HG03457 (cell line): ENCODE measurements around the gene XPOT.

Experiments
- ATAC-seq: cut with Tn5 transposase; IDR thresholded peaks from one replicate; pipeline ENCODE4 v1.9.1; 2021; ENCODE audit warnings: moderate number of reproducible peaks; ENCODE audit not compliant: unreplicated experiment

XPOT gene

DNA sequence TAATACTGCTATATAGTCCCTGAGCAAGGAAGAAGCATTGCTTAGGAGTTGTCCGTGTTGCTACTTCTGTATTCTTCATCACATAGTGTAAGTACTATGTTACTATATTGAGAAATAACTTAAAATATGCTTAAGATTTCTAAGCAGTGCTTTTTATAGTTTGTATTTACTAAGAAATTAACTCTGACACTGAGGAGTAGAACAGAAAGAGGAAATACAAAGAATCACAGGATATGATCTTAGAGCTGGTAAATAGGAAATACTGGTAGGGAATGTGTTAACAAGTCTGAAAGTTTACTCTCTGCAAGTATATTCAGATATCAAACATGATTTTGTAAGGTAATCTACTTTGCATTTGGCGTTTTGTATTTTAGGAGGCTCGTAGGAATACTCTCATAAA, 15.5 kb downstream of the XPOT start:
- ATAC-seq, result no peak

DNA sequence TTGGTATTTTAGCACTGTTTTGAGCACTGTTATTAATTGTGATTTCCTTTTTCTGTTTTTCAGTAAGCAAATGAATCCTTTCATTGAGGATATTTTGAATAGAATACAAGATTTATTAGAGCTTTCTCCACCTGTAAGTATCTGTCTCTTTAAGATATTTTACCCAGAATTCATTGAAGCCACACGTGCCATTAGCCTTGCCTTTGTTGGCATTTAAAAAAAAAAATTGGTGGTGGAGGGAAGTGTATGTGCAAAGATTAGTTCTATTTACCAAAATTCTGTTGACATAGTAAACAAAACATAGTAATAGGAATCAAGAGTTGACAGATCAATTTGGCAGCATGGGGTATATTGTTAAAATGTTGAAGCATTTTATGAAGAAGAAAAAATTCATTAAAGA, 23.8 kb downstream of the XPOT start:
- ATAC-seq, result no peak

DNA sequence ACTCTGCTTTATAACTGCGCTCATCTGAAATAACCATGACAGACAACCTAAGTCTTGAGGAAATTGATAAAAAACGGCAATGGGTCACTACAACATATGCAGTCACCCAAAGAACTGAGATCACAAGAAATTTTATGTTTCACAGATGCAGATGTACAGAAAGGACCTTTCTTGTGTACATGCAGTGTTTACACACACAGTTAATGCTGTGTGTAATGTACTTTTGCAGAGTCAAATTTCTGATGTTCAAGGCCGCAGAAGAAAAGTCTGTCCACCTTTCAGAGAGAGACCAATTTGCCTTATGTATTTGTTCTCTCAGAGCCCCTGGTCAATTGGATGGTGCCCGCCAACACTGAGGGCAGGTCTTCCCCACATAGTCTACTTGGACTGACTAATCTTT, 24.8 kb downstream of the XPOT start:
- no peak for ATAC-seq

DNA sequence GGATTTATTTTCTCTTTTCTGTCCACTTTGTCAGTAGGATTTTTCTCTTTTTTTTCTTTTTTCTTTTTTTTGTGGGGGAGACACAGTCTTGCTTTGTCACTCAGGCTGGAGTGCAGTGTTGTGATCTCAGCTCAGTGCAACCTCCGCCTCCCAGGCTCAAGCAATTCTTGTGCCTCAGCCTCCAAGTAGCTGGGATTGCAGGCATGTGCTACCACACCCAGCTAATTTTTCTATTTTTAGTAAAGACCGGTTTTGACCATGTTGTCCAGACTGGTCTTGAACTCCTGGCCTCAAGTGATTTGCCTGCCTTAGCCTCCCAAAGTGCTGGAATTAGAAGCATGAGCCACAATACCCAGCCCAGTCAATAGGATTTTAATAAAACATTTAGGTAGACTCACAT, 26.7 kb downstream of the XPOT start:
- no peak for ATAC-seq

DNA sequence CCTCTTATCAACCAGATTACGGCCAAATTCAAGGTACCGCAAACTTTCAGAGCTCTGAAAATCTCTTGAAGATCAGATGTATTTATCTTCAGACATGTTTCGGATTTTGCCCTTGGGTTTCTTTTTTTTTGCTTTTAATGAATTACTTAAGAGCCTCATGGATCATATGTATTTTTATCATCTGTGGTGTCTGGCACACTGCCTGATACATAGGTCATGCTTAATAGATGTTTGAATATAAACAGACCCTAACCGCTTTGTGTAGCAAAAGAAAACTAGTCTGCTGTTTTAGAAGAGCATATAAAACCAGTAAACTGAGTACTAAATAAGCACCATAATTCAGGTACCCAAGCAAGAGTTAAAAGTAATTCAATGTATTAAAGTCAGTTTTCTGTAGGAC, 27.6 kb downstream of the XPOT start:
- ATAC-seq, result no peak

- no peak for ATAC-seq
These were observed 29.7 kb downstream of the XPOT start for GRCh38 chr12:64433915-64434314.

GRCh38 chr12:64440100-64440499, 35.9 kb downstream of the XPOT start:
- ATAC-seq, result no peak

- no peak for ATAC-seq
These were observed 41.3 kb downstream of the XPOT start for GRCh38 chr12:64445490-64445889.

DNA sequence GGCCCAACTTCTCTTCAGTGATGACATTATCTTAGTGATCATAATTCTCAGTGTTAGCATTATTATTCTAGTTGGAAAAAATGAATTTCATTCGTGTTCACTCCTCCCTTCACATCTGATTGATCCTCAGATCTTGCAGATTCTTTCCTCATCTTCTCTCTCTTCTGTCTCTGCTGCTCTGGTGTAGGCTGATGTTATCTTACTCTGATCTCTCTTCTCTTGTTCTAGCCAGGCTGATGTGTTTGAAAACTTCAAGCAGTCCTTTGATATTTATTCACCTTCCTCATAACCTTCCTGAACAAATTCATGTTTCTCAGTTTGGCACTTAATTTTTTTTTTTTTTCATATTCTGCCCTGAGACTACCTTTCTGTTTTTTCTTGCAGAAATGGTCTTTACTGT, 42.1 kb downstream of the XPOT start:
- no peak for ATAC-seq

GRCh38 chr12:64450057-64450640, 46.0 kb downstream of the XPOT start:
- no peak for ATAC-seq

GRCh38 chr12:64450711-64451486, 46.7 kb downstream of the XPOT start:
- no peak for ATAC-seq

DNA sequence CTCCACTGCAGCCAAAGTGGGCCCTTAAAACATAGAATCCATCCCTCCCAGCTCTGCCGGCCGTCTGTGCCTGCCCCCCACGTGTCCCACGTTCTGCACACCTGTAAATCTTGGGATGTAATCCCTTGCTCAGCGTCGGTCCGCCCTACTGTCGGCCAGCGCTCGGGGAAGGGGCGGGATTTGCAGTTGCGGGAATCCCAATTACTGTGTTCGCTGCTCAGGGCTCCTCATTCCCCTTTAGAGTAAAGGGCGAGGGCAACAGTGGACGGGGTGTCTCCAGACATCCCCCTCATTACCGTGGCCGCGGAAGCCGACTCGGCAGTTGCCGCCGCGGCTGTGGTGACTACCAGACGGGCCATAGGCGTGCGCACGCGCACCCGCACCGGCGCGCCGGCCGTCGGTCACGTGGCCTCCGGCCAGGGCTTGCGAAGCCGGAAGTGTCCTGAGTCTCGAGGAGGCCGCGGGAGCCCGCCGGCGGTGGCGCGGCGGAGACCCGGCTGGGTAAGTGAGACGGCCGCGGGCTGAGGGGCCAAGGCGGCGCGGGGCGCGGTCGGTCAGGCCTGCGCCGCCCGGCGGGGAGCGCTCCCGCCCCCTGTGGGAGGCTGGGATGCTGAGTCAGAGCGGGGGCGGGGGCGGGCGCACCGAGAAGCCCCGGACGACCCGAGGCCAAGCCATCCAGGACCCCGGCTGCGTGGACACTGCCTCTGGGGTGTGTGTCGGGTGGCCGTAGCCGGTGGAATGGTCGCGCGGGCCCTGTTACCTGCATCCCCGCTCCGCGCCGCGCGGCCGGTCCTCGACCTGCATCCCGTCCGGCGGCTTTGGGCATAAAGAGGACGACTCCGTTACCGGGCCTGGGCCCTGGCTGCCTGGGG, 47.7 kb downstream of the XPOT start, which contains the start of gene TBK1:
Gene TBK1, plus strand, starts transcription at position 434 of the 872 bp plus-strand sequence. CDS start 3,751 bp downstream, outside the sequence.
- peak; percentile 75 for ATAC-seq

- ATAC-seq, result no peak
These were observed 48.6 kb downstream of the XPOT start for GRCh38 chr12:64452559-64453329.

DNA sequence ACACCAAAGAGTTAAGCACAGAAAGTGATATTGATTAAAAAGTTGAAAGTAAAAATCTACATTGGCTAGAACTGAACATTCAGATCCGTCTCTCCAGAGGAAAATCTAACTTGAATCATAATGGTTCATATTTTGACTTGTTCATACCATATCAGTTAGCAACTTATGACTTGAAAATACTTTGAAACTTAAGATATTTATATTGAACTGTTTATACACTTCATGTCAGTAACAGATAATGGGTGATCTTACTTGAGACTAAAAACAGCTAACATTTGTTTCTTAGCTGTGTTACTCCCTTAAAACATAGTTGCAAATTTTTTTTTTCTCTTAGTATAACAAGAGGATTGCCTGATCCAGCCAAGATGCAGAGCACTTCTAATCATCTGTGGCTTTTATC, 51.3 kb downstream of the XPOT start:
- no peak for ATAC-seq

DNA sequence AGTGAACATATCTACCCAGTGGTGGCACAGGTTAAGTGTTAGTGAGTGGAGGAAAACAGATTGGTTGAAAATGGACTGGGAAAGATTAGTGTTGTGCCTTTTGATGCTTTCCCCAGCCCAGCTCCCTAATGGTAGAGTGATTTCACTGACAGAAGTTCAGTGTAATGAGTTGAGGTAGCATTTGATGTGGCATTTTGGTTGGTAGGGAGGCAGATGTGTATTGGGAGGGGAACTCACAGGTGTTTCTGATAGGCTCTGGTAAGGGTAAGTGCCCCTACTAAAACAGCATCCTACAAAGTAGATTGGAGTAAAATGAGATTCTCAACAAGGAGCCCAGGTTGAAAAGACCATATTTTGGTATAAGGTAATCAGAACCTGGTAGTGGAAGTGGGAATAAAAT, 51.9 kb downstream of the XPOT start:
- ATAC-seq, result no peak

GRCh38 chr12:64457032-64457431, 52.8 kb downstream of the XPOT start:
- ATAC-seq, result no peak

GRCh38 chr12:64457466-64457865, 53.3 kb downstream of the XPOT start:
- no peak for ATAC-seq

GRCh38 chr12:64457923-64458322, 53.7 kb downstream of the XPOT start:
- no peak for ATAC-seq

GRCh38 chr12:64459394-64459891, 55.3 kb downstream of the XPOT start:
- ATAC-seq, result no peak

DNA sequence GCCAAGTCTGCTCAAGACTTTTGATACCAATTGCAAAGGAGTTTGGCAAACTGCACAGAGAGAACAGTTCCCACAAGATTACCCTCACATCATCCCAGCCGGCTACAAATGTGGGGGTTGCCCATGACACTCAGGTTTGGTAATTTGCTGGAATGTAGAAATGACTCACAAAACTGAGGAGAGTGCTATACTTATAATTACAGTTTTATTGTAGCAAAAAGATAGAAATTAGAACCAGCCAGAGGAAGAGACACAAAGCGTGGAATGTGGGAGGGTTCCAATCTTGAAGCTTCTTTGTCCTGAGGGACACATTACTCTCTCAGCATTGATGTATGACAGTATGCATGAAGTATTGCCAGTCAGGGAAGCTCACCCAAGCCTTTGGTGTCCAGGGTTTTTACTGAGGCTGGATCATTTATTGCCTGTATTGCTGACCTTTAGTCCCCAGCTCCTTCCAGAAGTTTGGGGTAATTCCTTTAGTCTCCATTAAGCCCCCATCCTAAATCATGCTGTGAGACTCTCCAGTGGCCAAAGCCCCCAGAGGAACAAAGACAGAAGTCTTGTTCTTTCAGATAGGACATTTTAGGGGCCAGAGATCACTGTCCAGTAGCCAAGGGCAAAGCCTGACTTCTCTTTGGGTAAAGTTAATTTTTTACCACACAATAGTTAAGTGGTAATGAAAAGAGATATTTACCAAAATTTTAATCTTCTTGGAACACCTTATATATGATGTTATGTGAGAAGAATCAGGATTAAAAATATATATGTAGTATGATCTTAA, 57.6 kb downstream of the XPOT start:
- no peak for ATAC-seq
